IPS DF 4.7 (cell line): ENCODE data around the gene SLC16A10.
"Not testable (repeated sequence)": the region's sequence is repeated elsewhere in the genome, so short reads cannot be mapped to it uniquely, and the experiment has no call there.

Experiments
- DNase-seq: peaks from one replicate; pipeline ENCODE4 v3.0.0-alpha.2; 2013; ENCODE audit warnings: low spot score; ENCODE audit errors: extremely low read depth

SLC16A10 gene

DNA sequence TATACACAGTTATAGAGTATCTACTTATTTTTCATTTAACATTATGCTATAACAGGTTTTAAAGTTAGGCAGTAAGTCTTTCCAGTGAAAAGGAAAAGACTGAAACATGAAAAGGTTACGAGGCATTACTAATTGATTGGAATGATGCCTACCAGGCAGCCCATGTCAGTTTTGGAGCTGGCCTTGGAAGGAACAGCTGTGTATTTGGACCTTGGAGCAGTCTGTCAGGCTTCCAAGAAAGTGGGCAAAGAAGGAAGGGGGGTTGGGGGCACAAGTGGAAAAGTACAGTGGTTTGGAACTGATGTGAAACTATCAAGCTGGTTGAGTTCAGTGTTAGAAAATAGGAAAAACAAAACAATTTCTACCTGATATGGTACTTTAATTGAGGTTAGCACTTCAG is 41.7 kb downstream of the SLC16A10 start:
- no peak for DNase-seq

DNA sequence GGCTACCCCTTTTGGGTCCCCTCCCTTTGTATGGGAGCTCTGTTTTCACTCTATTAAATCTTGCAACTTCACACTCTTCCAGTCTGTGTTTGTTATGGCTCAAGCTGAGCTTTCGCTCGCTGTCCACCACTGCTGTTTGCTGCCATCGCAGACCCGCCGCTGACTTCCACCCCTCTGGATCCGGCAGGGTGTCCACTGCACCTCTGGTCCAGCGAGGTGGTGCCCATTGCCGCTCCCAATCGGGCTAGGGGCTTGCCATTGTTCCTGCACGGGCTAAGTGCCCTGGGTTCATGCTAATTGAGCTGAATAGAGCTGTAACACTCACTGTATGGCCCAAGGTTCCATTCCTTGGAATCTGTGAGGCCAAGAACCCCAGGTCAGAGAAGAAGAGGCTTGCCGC is 43.7 kb downstream of the SLC16A10 start:
- DNase-seq, result not testable (repeated sequence)

DNA sequence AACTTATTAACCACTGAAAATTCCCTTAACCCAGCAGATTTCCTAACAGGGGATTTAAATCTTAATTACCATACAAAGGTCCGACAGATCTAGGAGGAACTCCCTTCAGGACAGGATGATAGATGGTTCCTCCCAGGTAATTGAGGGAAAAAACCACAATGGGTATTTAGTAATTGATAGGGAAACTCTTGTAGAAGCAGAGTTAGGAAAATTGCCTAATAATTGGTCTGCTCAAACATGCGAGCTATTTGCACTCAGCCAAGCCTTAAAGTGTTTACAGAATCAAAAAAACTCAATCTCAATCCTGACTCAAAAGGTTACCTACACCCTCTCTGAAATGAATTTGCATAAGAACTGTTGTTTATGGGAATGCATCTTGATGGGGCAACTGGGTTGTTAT is 45.4 kb downstream of the SLC16A10 start:
- DNase-seq, result not testable (repeated sequence)

DNA sequence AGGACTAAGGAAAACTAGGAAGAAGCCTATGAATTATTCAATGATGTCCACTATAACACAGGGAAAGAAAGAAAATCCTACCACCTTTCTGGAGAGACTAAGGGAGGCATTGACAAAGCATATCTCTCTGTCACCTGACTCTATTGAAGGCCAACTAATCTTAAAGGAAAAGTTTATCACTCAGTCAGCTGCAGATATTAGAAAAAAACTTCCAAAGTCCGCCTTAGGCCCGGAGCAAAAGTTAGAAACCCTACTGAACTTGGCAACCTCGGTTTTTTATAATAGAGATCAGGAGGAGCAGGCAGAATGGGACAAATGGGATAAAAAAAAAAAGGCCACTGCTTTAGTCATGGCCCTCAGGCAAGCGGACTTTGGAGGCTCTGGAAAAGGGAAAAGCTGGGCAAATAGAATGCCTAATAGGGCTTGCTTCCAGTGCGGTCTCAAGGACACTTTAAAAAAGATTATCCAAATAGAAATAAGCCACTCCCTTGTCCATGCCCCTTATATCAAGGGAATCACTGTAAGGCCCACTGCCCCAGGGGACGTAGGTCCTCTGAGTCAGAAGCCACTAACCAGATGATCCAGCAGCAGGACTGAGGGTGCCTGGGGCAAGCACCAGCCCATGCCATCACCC is 47.0 kb downstream of the SLC16A10 start:
- DNase-seq, result not testable (repeated sequence)

DNA sequence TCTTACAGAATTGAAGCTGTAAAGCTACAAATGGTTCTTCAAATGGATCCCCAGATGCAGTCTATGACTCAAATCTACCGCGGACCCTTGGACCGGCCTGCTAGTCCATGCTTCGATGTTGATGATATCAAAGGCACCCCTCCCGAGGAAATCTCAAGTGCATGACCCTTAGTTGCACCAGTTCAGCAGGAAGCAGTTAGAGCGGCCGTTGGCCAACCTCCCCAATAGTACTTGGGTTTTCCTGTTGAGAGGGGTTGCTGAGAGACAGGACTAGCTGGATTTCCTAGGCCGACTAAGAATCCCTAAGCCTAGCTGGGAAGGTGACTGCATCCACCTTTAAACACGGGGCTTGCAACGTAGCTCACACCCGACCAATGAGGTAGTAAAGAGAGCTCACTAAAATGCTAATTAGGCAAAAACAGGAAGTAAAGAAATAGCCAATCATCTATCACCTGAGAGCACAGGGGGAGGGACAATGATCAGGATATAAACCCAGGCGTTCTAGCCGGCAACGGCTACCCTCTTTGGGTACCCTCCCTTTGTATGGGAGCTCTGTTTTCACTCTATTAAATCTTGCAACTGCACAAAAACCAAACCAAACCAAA is 50.3 kb downstream of the SLC16A10 start:
- not testable (repeated sequence) for DNase-seq

DNA sequence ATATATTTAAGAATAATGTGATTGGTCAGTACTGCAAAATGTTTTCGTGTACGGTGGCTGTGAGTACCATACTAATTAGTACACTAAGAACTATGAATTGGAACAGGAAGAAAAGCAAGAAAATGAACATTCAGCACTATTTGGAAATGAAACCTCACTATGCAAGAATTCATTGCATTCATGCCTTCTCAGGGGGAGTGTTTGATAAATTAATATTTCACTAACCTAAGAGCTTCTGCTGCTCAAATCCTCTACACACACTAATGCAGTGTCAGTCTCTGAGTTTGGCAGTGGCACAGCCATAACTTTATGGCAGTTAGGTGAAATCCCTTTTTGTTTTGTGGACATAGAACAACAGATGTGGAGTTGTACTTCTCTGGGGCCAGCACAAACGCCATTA is 60.1 kb downstream of the SLC16A10 start:
- no peak for DNase-seq

DNA sequence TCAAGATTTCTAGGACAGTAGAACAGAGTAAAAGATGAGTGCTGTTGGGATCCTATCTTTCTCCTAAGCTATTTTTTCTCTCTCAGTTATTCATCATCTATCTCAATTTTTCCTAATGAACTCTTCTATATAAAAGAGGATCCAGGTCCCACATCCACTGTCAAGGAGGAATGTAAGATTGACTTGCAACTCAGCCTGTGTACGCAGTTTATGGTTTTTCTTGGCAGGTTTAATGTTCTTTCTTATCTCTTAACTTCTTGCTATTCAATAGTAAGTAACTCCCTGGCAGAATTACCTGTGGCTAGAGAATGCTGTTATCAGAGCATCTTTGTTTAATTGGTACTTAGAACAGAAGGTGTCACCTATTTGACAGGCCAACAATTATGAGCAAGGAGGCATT is 60.8 kb downstream of the SLC16A10 start:
- DNase-seq, result no peak

DNA sequence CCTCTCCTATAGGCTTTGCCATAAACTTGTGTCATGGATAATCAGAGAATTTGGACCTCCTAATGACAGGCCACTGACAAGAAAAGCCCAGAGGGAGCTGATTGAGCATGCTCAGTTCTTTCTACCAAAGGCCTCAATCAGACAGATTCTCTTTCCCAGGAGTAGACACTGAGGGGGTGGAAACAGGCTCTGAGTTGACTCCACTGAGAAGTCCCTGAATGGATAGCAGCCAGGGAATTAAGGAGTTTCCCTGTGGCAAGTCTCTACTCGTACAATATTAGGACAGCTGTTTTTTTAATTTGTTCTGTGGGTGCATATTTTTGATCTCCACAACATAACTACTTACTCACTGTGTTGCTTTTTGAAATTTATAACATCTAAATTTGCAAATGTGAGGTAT is 63.3 kb downstream of the SLC16A10 start:
- no peak for DNase-seq

DNA sequence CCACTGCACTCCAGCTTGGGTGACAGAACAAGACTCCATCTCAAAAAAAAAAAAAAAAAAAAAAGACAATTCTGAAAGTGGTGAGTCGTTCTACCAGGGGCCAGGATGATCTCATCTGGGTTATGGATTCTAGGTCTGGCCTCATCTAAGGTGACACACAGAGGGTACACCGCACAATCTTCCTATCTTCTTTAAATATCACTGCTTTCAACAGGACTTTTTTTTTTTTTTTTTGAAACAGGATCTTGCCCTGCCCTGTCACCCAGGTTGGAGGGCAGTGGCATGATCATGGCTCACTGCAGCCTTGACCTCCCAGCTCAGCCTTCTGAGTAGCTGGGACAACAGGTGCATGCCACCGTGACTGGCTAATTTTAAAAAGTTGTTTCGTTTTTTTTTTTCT is 67.7 kb downstream of the SLC16A10 start:
- no peak for DNase-seq

DNA sequence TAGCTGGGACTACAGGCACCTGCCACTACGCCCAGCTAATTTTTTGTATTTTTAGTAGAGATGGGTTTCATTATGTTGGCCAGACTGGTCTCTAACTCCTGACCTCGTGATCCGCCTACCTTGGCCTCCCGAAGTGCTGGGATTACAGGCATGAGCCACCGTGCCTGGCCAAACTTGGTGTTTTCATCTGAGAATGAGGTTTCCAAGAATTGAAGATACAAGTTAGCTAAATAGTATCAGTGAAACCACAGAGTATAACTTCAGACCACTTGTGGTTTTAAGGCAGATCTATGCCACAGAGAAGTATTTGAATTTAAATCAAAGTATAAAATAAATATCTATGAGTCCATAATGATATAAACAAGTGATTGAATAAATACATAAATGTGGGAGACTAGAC is 70.1 kb downstream of the SLC16A10 start:
- no peak for DNase-seq

DNA sequence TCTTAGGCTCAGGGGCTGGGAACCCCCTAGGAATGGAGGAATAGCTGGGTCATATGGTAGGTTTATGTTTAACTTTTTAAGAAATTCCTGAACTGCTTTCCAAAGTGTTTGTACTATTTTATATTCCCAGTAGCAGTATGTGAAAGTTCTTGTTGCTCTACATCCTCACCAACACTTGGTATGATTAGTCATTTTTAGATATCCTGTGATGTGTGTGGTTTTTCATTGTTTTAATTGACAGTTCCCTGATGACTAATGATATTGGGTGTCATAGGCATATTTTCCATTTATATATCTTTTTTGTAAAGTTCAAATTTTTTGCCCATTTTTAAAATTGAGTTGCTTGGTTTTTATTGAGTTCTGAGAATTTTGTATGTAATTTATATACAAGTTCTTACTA is 72.3 kb downstream of the SLC16A10 start:
- no peak for DNase-seq

DNA sequence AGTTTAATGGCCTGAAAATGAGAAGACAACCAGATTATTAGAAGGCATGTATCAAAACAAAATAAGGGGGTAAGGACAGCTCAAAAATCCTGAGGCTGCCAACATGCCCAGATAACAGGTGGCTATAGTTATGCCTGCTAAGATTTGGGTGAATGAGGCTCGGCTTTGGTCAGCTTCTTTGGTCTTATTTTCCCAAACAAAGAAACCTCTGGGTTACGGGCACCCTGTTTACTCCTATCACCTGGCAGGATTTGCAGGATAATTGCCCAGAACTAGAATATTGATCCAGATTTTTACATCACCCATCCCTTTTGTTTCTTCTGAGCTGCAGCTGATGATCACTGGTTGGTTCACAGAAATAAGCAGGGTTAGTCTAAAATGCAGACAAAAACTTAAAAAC is 74.3 kb downstream of the SLC16A10 start:
- DNase-seq, result no peak

DNA sequence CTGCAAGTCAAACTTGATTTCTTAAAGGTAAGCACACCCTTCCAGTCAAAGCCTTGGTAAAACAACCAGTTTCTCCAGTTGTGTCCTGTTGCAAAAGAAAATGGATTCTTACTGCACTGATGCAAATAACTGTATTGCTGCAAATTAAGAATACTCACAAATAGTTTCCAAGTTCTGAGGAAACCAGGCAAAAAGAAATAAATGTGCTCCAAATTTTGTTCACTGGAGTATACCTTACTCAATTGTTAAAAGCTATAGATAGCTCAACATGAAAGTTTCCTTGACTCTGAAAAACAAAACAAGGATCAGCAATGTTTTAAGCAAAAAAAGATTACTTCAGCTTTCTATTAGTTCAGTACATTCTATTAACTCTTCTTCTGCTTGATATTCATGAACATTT is 75.2 kb downstream of the SLC16A10 start:
- DNase-seq, result no peak

DNA sequence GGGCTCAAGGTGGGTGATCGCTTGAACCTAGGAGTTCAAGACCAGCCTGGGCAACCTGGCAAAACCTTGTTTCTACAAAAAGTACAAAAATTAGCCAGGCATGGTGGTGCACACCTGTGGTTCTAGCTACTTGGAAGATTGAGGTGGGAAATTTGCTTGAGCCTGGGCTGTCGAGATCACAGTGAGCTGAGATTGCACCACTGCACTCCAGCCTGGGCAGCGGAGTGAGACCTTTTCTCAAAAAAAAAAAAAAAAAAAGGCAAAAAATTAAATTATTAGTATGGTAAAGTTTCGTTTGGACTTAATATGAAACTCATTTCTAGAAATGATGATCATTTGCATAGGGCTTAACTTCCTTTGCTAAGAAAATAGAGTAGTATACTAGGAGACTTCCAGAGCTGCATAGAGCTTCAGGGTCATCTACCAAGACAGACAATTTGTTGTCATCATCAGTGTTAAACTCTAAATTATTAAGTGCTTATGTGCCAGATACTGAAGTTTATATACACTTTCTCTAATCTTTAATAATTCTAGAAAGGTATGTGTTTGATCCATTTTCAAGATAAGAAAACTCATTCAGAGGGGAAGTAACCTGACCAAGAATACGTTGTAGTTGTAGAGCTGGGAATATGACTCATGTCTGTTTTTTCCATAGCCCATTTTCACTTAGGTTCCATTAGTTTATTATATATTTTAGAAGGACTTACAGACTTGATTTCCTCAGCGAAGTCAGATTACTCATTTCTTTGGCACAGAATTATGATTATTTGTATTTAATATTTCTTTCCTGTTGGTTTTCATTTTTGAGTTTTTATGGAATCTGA is 84.5 kb downstream of the SLC16A10 start:
- no peak for DNase-seq

DNA sequence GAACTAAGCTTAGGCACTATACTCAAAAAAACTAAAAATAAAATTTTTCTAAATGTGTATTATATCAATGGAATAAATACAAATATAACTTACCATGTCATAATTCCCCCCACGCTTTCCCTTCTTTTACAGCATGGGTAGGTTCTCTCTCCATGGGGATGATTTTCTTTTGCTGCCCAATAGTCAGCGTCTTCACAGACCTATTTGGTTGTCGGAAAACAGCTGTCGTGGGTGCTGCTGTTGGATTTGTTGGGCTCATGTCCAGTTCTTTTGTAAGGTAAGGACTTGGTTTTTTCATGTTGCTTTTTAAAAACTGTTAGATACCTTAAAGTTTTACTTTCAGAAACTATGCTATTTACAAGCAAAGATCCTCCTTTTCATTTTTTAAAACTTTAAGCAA is 85.3 kb downstream of the SLC16A10 start:
- DNase-seq, result no peak

DNA sequence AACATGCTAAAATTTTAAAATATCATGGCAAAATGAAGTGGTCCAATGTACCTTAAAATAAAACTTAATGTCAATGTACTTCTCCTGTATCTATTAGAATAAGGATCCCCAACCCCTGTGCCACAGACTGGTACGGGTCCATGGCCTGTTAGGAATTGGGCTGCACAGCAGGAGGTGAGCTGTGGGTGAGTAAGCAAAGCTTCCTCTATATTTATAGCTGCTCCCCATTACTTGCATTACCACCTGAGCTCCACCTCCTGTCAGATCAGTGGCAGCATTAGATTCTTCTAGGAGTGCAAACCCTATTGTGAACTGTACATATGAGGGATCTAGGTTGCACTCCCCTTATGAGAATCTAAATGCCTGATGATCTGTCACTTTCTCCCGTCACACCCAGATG is 86.0 kb downstream of the SLC16A10 start:
- no peak for DNase-seq

DNA sequence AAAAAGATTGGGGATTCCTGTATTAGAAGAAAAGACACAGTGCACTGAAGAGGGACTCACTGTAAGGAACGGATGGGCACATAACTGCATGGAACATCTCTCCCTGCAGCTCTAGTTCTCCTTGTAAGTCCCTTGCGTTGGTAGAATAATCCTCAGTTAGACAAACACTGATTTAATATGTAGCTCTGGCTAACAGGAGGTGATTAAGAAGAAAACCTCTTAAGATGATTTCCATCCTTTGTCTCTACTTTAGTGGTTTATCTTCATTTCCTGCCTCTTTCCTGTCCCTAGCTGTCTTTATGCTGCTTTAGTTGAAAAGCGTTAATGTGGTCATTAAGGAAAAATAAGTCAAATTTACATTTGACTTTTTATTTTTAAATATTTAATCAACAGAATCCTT is 86.6 kb downstream of the SLC16A10 start:
- no peak for DNase-seq

DNA sequence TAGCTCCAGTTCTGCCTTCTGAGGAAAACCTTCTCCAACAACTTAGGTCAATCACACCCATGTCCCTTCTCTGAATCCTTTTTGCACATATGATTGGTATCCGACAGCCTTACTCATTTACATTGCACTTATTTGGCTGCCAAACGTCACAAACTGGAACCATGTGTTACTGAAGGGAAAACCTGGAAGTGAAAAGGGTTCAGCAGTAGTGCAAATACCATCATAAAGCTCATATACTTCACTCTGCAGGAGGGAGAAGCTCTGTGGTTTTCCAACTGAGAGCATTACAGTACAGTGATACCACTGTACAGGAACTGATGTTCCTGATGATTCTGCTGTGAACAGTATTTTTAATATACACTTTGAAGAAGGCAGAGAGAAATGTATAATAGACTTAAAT is 87.8 kb downstream of the SLC16A10 start:
- no peak for DNase-seq

DNA sequence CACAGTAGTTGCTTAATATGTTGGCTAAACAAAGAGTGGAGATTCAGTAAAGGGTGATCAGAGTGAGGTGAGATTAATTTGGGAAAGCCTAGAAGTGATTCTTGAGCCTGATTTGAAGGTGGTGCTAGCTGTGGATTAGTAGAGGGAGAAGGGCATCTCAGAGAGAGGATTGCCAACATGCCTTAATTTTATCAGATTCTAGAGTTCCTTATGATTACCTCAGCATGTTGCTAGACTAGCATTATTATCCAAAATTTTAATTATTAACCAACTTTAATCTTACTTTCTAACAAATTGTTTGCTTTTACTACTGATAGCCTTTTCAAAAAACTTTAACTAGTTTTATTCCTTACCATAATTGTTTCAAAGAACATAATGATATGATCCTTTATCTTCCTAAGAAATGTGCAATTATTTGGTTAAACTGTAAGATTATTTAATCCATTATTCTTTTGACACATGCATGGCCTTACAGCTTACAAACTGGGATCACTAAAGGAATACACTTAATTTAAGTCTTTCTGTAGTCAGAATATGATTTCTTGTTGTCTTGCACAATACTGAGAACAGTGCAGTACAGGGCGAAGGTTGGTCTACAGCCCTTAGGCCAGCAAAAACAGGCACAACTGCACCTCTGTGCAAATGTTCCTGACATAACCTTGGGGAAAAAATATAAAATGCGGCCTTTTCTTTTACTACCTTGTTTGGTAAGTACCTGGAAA is 88.9 kb downstream of the SLC16A10 start:
- DNase-seq, result no peak

DNA sequence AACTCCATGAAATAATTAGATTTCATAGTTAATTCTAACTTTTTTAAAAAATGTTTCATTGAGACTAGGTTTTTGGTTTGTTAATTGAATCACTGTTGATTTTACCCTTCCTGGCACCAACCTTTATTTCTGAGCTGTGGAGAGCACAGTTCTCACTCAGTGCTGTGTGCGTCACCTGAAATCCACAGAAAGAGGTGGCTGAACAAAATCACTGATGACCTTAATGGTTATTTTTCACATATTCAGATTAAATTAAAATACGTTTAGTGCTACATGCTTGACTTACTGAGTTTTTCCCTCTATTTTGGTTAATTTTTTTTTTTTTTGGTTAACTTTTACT is 89.4 kb downstream of the SLC16A10 start:
- DNase-seq, result no peak

DNA sequence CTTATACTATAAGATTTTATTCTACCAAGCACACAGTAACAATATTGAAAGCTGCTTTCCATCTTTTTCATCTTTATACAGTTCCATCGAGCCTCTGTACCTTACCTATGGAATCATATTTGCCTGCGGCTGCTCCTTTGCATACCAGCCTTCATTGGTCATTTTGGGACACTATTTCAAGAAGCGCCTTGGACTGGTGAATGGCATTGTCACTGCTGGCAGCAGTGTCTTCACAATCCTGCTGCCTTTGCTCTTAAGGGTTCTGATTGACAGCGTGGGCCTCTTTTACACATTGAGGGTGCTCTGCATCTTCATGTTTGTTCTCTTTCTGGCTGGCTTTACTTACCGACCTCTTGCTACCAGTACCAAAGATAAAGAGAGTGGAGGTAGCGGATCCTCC is 89.8 kb downstream of the SLC16A10 start:
- no peak for DNase-seq
